Measurements from ENCODE around the gene MCF2L2.

- TF ChIP-seq RARB (CRISPR knock-in tag; IDR thresholded peaks at IDR 0.05) (no peak), ZFP30 (CRISPR knock-in tag; IDR thresholded peaks at IDR 0.05) (no peak)
Measured at GRCh38 chr3:183340222-183340621, 88.2 kb downstream of the MCF2L2 start.

All from SK-N-SH treated with all-trans-retinoic acid at 6 μM for 48 hours (cell line).